AG09319 (cell line): ENCODE measurements around the gene ACOT11.

Source experiments
- DNase-seq: peaks from one replicate; pipeline ENCODE4 v3.0.0-alpha.2; 2010; ENCODE audit warnings: low read depth; ENCODE audit errors: extremely low read depth
- CTCF ChIP-seq: IDR thresholded peaks from 2 replicates; pipeline ENCODE4 v1.5.1; 2011; ENCODE audit warnings: low read depth, mild to moderate bottlenecking, inconsistent platforms, low read length, moderate library complexity

Gene ACOT11

DNA sequence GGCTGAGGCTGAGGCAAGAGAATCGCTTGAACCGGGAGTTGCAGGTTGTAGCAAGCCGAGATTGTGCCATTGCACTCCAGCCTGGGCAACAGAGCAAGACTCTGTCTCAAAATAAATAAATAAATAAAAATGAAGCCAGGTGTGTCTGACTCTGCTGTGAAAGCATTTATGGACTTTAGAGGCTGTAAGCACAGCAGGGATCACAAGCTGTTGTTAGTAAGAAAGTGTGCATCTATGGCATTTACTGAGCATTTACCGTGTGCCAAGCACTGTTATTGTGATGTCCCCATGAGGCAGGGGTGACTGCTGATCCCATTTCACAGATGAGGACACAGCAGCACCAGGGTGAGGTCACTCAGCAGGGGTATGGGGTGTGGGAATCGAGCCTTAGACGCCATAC lies 55.2 kb downstream of the ACOT11 start:
- no peak for TF ChIP-seq CTCF
- no peak for DNase-seq

GRCh38 chr1:54604051-54604450 lies 56.0 kb downstream of the ACOT11 start:
- no peak for TF ChIP-seq CTCF
- DNase-seq: no peak

DNA sequence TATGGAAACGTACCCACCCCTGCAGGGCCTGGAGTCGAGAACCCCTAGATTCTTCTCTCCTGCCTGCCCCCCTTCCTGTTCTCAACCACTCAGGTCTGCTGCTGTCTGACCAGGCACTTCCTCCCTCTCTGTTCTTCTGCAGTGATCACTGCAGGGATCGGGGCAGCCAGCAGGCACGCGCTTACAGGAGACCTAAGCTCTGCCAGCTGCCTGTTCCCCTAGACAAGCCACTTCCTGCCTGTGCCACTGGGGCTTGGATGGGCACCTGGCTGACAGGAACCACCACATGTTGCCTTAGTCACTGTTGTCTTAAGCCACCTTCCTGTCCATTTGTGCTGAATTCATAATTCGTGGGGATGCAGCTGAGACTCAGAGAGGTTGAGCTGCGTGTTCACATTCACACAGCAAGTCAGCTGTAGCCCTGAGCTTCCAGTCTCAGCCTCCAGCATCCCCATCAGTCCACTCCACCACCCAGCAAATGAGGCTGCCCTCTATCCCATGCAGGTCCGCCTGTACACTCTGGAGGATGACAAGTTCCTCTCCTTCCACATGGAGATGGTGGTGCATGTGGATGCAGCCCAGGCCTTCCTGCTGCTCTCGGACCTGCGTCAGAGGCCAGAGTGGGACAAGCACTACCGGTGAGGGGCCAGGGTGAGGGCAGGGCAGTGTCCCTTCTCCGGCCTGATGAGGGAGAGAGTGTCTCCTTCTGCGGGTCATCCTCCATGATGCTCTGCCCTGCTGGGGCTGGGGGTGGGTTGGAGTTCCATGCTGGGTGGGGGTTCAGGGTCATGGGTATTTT lies 56.7 kb downstream of the ACOT11 start:
- TF ChIP-seq CTCF: no peak
- no peak for DNase-seq

- DNase-seq: no peak
- no peak for TF ChIP-seq CTCF
Observed at GRCh38 chr1:54606096-54606989, 58.3 kb downstream of the ACOT11 start.

DNA sequence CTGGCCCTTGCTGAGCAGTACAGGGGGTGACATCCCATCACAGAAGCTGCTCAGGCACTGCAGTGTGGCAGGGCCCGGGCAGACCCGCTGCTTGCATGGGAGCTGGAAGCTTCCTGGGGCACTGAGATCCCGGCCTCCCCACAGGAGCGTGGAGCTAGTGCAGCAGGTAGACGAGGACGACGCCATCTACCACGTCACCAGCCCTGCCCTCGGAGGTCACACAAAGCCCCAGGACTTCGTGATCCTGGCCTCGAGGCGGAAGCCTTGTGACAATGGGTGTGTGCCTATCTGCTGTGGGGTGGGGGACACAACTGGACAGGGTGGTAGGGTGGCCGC lies 58.9 kb downstream of the ACOT11 start:
- DNase-seq: no peak
- no peak for TF ChIP-seq CTCF

GRCh38 chr1:54607821-54608565 lies 60.0 kb downstream of the ACOT11 start:
- TF ChIP-seq CTCF: no peak
- DNase-seq: no peak
